OCI-LY7 (cell line): Measurements from ENCODE around the gene STX11. TPM values are rescaled to one million over a fixed set of nuclear protein-coding genes. Genes with fewer than 3 reads are reported as not detected.

Experiments used
- BruUV-seq: library from RNA; stranded (reverse); fragments of 400-500 nt; replicated peaks from 2 replicates; lab custom pipeline; 2021; lab: Mats Ljungman, UMichigan
- CTCF ChIA-PET: fragments of 300-600 bp; sonication (Branson Sonifier 250); formaldehyde crosslinking; loops from one replicate; lab custom pipeline; 2022; ENCODE audit warnings: antibody characterized with exemption; ENCODE audit not compliant: unreplicated experiment; lab: Charles Lee
- POLR2A ChIA-PET: fragments of 300-600 bp; sonication (Branson Sonifier 250); formaldehyde crosslinking; loops from one replicate; lab custom pipeline; 2022; ENCODE audit warnings: antibody characterized with exemption; lab: Charles Lee
- DNase-seq: peaks from one replicate; pipeline ENCODE4 v3.0.0-alpha.2; 2015; ENCODE audit warnings: low spot score
- H2AFZ ChIP-seq: fragments of 200-600 bp; sonication (generic), shearing (Covaris generic); 2 replicates; pipeline ENCODE4 v1.6.1; 2014; ENCODE audit warnings: mild to moderate bottlenecking, antibody characterized with exemption, low read length, moderate library complexity
- H3K27ac ChIP-seq: fragments of 200-600 bp; sonication (generic); 2 replicates; pipeline ENCODE4 v1.5.1; 2014; ENCODE audit warnings: mixed run types, low read depth, mild to moderate bottlenecking, moderate library complexity, low read length, inconsistent platforms; ENCODE audit not compliant: poor library complexity, severe bottlenecking
- H3K36me3 ChIP-seq: fragments of 200-600 bp; sonication (generic); 2 replicates; pipeline ENCODE4 v1.6.1; 2014; ENCODE audit warnings: mild to moderate bottlenecking, antibody characterized with exemption, low read length, moderate library complexity, mixed read lengths; ENCODE audit not compliant: insufficient read depth
- H3K4me1 ChIP-seq: fragments of 200-600 bp; sonication (generic); 2 replicates; pipeline ENCODE4 v1.5.1; 2014; ENCODE audit warnings: mild to moderate bottlenecking, low read length; ENCODE audit not compliant: insufficient read depth, poor library complexity, severe bottlenecking
- H3K4me2 ChIP-seq: fragments of 200-600 bp; sonication (generic); 2 replicates; pipeline ENCODE4 v1.6.1; 2014; ENCODE audit warnings: mild to moderate bottlenecking, low read length
- H3K4me3 ChIP-seq: fragments of 200-600 bp; sonication (generic); 2 replicates; pipeline ENCODE4 v1.5.1; 2014; ENCODE audit warnings: mild to moderate bottlenecking, low read depth, low read length; ENCODE audit not compliant: poor library complexity, severe bottlenecking
- H3K79me2 ChIP-seq: fragments of 200-600 bp; sonication (generic); 2 replicates; pipeline ENCODE4 v1.6.1; 2016; ENCODE audit warnings: low read depth, mild to moderate bottlenecking, low read length, moderate library complexity, mixed read lengths; ENCODE audit not compliant: insufficient read depth
- H3K9me2 ChIP-seq: fragments of 200-600 bp; sonication (generic); 2 replicates; pipeline ENCODE4 v1.6.1; 2016; ENCODE audit warnings: mild to moderate bottlenecking, low read length, mixed read lengths; ENCODE audit not compliant: insufficient read depth
- H3K9me3 ChIP-seq: fragments of 200-600 bp; sonication (generic); 2 replicates; pipeline ENCODE4 v1.6.1; 2014; ENCODE audit warnings: mild to moderate bottlenecking, mixed run types, low read length, mixed read lengths
- H4K20me1 ChIP-seq: fragments of 200-600 bp; sonication (generic); 2 replicates; pipeline ENCODE4 v1.6.1; 2014; ENCODE audit warnings: mild to moderate bottlenecking, antibody characterized with exemption, low read length, moderate library complexity, mixed read lengths; ENCODE audit not compliant: insufficient read depth
- EZH2phosphoT487 ChIP-seq: fragments of 200-600 bp; sonication (generic); IDR thresholded peaks from 2 replicates; pipeline ENCODE4 v1.6.1; 2018; ENCODE audit warnings: low read depth, borderline replicate concordance, mild to moderate bottlenecking, mixed run types, antibody characterized with exemption, low read length, moderate library complexity, mixed read lengths
- intact Hi-C: fragments of 100-400 bp; cut with micrococcal nuclease; formaldehyde crosslinking; loops from one replicate; pipeline ENCODE4 v1.10.0; 2022; ENCODE audit not compliant: unreplicated experiment
- total RNA-seq, 2 experiments: library from RNA; depleted of rRNA in 1 of 2; stranded (reverse); fragments of >200 nt in 1 of 2; shearing (Covaris generic) in 1 of 2; gene quantifications; 2 replicates each; pipeline ENCODE4 v1.2.3, GENCODE V29; 2014 to 2022
- TF ChIP-seq, protein P1 (sequence below): fragments of 200-600 bp; sonication (generic); conservative IDR thresholded peaks from 2 replicates; pipeline ENCODE4 v1.5.1; 2014; ENCODE audit warnings: mild to moderate bottlenecking, antibody characterized with exemption, low read length, moderate library complexity, mixed read lengths

Gene STX11
- total RNA-seq, 2 experiments from 2014 or later = 0.16 to 1.1 TPM

DNA sequence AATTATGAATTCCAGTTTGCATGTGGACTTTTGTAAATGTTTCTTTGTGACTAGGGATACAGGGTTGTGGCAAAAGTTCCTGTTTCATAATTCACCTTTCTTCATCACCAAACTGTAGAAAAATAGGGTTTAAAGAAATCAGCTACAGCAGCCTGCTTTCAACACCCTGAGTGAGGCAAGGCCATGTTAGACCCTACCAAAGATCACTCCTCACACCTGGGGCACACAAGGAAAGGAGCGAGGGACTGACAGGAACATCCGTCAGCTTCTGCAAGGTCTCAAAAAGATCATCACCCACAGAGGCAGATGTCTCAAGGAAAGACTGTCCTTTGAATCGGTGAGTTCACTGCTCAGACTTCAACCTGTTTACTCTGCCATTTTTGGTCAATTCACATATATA is 10.5 kb upstream of the STX11 start:
- DNase-seq = no peak
- H3K36me3 ChIP-seq = no peaks in the 10 kb centered on the region
- no peaks in the 10 kb centered on the region for H3K9me2 ChIP-seq
- intact Hi-C loops = no loop called here
- no peaks in the 10 kb centered on the region for H3K79me2 ChIP-seq
- no TSS peak for BruUV-seq
- CTCF ChIA-PET = no interaction called here
- H3K4me3 ChIP-seq = no peak overlapping the region
- TF ChIP-seq, protein P1, sequence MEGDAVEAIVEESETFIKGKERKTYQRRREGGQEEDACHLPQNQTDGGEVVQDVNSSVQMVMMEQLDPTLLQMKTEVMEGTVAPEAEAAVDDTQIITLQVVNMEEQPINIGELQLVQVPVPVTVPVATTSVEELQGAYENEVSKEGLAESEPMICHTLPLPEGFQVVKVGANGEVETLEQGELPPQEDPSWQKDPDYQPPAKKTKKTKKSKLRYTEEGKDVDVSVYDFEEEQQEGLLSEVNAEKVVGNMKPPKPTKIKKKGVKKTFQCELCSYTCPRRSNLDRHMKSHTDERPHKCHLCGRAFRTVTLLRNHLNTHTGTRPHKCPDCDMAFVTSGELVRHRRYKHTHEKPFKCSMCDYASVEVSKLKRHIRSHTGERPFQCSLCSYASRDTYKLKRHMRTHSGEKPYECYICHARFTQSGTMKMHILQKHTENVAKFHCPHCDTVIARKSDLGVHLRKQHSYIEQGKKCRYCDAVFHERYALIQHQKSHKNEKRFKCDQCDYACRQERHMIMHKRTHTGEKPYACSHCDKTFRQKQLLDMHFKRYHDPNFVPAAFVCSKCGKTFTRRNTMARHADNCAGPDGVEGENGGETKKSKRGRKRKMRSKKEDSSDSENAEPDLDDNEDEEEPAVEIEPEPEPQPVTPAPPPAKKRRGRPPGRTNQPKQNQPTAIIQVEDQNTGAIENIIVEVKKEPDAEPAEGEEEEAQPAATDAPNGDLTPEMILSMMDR = no peak
- no peak for TF ChIP-seq EZH2phosphoT487
- H3K9me3 ChIP-seq = no peaks in the 10 kb centered on the region
- H2AFZ ChIP-seq = no peak overlapping the region
- H3K27ac ChIP-seq = no peak overlapping the region
- H4K20me1 ChIP-seq = no peaks in the 10 kb centered on the region
- H3K4me1 ChIP-seq = no peaks in the 10 kb centered on the region
- no peak overlapping the region for H3K4me2 ChIP-seq
- POLR2A ChIA-PET = interaction anchor here (0.6 to 1.3 kb wide), 3 partner anchors 10 to 926 kb away, joined by 3 read pairs; no protein-coding TSS in a partner anchor

DNA sequence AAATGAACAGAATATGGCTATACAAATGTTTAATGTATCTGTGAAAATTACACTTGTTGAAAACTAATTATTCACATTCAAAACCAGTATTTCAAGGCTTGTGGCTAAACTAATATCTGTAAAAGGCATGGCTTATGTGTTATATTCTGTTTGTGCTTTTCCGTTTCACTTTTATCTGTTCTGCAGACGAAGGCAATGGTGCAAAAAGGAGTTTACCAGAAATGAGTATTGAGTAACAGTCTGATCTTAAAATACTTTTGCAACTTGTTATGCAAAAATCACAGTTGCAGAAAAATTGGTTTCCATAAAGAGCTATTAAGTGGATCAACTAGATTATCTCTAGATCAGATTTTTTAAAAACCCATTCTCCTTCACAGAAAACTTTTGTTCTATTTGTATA is 9.4 kb upstream of the STX11 start:
- no peak for DNase-seq
- intact Hi-C loops = no loop called here
- ChIA-PET CTCF (no interaction called here), POLR2A (interaction anchor here (0.9 to 1.0 kb wide), 2 partner anchors 11 to 26 kb away, joined by 3 read pairs; no protein-coding TSS in a partner anchor)
- TF ChIP-seq EZH2phosphoT487 = no peak
- TF ChIP-seq, protein P1 = no peak
- no peaks in the 10 kb centered on the region for H3K79me2 ChIP-seq
- no peaks in the 10 kb centered on the region for H3K9me3 ChIP-seq
- H3K9me2 ChIP-seq = no peaks in the 10 kb centered on the region
- H4K20me1 ChIP-seq = no peaks in the 10 kb centered on the region
- no peak overlapping the region for H3K4me3 ChIP-seq
- H2AFZ ChIP-seq = no peak overlapping the region
- H3K36me3 ChIP-seq = no peaks in the 10 kb centered on the region
- no peak overlapping the region for H3K27ac ChIP-seq
- no peaks in the 10 kb centered on the region for H3K4me1 ChIP-seq
- no peak overlapping the region for H3K4me2 ChIP-seq
- BruUV-seq = no TSS peak

DNA sequence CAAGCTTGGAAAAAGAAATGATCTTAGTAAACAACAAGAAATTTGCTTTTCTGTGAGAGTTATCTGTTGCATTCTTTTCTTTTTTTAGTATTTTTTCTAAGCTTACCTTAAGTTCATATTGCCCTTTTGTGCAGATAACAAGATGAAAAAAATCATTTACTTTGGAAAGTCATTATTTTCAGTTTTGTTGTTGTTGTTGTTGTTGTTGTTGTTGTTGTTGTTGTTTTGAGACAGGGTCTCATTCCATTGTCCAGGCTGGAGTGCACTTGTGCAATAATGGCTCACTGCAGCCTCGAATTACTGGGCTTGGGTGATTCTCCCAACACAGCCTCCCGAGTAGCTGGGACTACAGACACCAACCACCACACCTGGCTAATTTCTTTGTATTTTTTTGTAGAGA is 8.8 kb upstream of the STX11 start:
- H3K4me3 ChIP-seq = no peak overlapping the region
- POLR2A ChIA-PET = interaction anchor here (0.7 to 1.0 kb wide), 4 partner anchors 10 to 26 kb away, joined by 3 read pairs; no protein-coding TSS in a partner anchor
- DNase-seq = no peak

More for the DNA sequence above, 8.8 kb upstream of the STX11 start:
- no peaks in the 10 kb centered on the region for H3K79me2 ChIP-seq
- no peaks in the 10 kb centered on the region for H4K20me1 ChIP-seq
- H3K27ac ChIP-seq = no peak overlapping the region
- H3K4me2 ChIP-seq = no peak overlapping the region
- H3K9me3 ChIP-seq = no peaks in the 10 kb centered on the region
- no peaks in the 10 kb centered on the region for H3K36me3 ChIP-seq
- no peaks in the 10 kb centered on the region for H3K9me2 ChIP-seq
- H3K4me1 ChIP-seq = no peaks in the 10 kb centered on the region
- TF ChIP-seq, protein P1 = no peak
- TF ChIP-seq EZH2phosphoT487 = no peak
- no TSS peak for BruUV-seq
- no peak overlapping the region for H2AFZ ChIP-seq
- CTCF ChIA-PET = no interaction called here
- intact Hi-C loops = no loop called here
